ENCODE data around the gene TPBGL.

The TPBGL gene

DNA sequence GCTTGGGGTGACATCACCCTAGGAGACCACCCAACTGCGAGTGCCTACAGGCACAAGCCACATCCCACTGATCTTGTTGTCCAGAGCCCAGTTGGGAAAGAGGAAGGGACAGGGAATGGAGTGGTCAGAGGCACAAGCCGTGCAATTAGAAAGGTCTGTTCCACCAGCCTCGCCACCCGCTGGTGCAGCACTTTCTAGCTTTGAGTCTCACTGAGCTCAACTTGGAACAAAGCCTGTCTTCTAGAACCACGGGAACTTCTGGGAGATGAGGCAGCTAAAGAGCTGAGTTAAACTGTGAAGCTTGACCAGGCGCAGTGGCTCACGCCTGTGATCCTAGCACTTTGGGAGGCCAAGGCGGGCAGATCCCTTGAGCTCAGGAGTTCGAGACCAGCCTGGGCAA lies 29.3 kb downstream of the TPBGL start:
- Histone ChIP-seq H3K9me3 (replicated peaks in 1 of 2; ENCODE audit: control insufficient read depth in 2 of 2, insufficient read depth in 1 of 2, low read depth in 1 of 2, low read length in 2 of 2) (no peaks in the 10 kb centered on the region), H2BK12ac (ENCODE audit: low read length) (no peak overlapping the region), H3K27me3 (ENCODE audit: control insufficient read depth in 3 of 3, insufficient read depth in 3 of 3, low read depth in 1 of 3, low read length in 3 of 3) (no peaks in the 10 kb centered on the region), H3K4me2 (ENCODE audit: insufficient read depth, low read length, poor library complexity, severe bottlenecking) (no peak overlapping the region), H3K9ac (ENCODE audit: low read depth, low read length, poor library complexity) (no peak overlapping the region), H4K8ac (ENCODE audit: low read depth, low read length) (no peak overlapping the region), H3K23ac (ENCODE audit: low read depth, low read length, poor library complexity) (no peak overlapping the region), H2AK5ac (ENCODE audit: low read depth, low read length) (no peak overlapping the region), H3K79me1 (ENCODE audit: low read depth, low read length) (no peaks in the 10 kb centered on the region), H3K4ac (ENCODE audit: low read length) (no peak overlapping the region), H3K36me3 (replicated peaks in 1 of 2; ENCODE audit: control insufficient read depth in 2 of 2, insufficient read depth in 2 of 2, low read length in 2 of 2) (peaks cover 0 to 20% of the 10 kb centered on the region in 2 donors), H3K4me3 (ENCODE audit: low read length in 2 of 2) (no peak overlapping the region), H2BK120ac (ENCODE audit: low read depth, low read length) (no peak overlapping the region), H4K91ac (ENCODE audit: low read depth, low read length, poor library complexity) (no peak overlapping the region), H3K4me1 (ENCODE audit: control insufficient read depth in 2 of 2, insufficient read depth in 1 of 2, low read depth in 1 of 2, low read length in 2 of 2) (peaks cover 0 to 1% of the 10 kb centered on the region in 2 donors), H2AFZ (ENCODE audit: low read length) (no peak overlapping the region), H2BK15ac (ENCODE audit: low read length) (no peak overlapping the region), H2BK5ac (ENCODE audit: low read length) (no peak overlapping the region), H3K18ac (ENCODE audit: low read length) (no peak overlapping the region), H3K27ac (replicated peaks; ENCODE audit: low read length) (no peak overlapping the region), H3K14ac (ENCODE audit: low read length) (no peak overlapping the region)
- no CpG with 5 or more reads among the region's 9 CpGs for WGBS, 2 donors (ENCODE audit: extremely low coverage in 2 of 2, insufficient read length in 2 of 2, insufficient replicate concordance in 1 of 2)
- DNase-seq (ENCODE audit: low spot score), result no peak

GRCh38 chr11:75270896-75271418 lies 30.4 kb downstream of the TPBGL start:
- peaks cover 1 to 16% of the 10 kb centered on the region in 2 donors for H3K36me3 ChIP-seq (replicated peaks in 1 of 2; ENCODE audit: control insufficient read depth in 2 of 2, insufficient read depth in 2 of 2, low read length in 2 of 2)
- H3K4ac ChIP-seq (ENCODE audit: low read length), result no peak overlapping the region
- no peak overlapping the region for H2AFZ ChIP-seq (ENCODE audit: low read length)
- H4K91ac ChIP-seq (ENCODE audit: low read depth, low read length, poor library complexity), result no peak overlapping the region
- no peak overlapping the region for H2BK15ac ChIP-seq (ENCODE audit: low read length)
- no peaks in the 10 kb centered on the region for H3K9me3 ChIP-seq (replicated peaks in 1 of 2; ENCODE audit: control insufficient read depth in 2 of 2, insufficient read depth in 1 of 2, low read depth in 1 of 2, low read length in 2 of 2)
- H2BK120ac ChIP-seq (ENCODE audit: low read depth, low read length), result no peak overlapping the region
- no peak overlapping the region for H2BK5ac ChIP-seq (ENCODE audit: low read length)
- no CpG with 5 or more reads among the region's 3 CpGs for WGBS, 2 donors (ENCODE audit: extremely low coverage in 2 of 2, insufficient read length in 2 of 2, insufficient replicate concordance in 1 of 2)
- no peak overlapping the region for H3K23ac ChIP-seq (ENCODE audit: low read depth, low read length, poor library complexity)
- no peaks in the 10 kb centered on the region for H3K27me3 ChIP-seq (ENCODE audit: control insufficient read depth in 3 of 3, insufficient read depth in 3 of 3, low read depth in 1 of 3, low read length in 3 of 3)
- no peak overlapping the region for H3K4me2 ChIP-seq (ENCODE audit: insufficient read depth, low read length, poor library complexity, severe bottlenecking)
- H2BK12ac ChIP-seq (ENCODE audit: low read length), result no peak overlapping the region
- H3K14ac ChIP-seq (ENCODE audit: low read length), result no peak overlapping the region
- DNase-seq (ENCODE audit: low spot score), result no peak
- peaks cover 0 to 1% of the 10 kb centered on the region in 2 donors for H3K4me1 ChIP-seq (ENCODE audit: control insufficient read depth in 2 of 2, insufficient read depth in 1 of 2, low read depth in 1 of 2, low read length in 2 of 2)
- no peak overlapping the region for H3K18ac ChIP-seq (ENCODE audit: low read length)
- no peak overlapping the region for H3K27ac ChIP-seq (replicated peaks; ENCODE audit: low read length)
- no peak overlapping the region for H3K4me3 ChIP-seq (ENCODE audit: low read length in 2 of 2)
- no peak overlapping the region for H3K9ac ChIP-seq (ENCODE audit: low read depth, low read length, poor library complexity)
- no peak overlapping the region for H4K8ac ChIP-seq (ENCODE audit: low read depth, low read length)
- no peak overlapping the region for H2AK5ac ChIP-seq (ENCODE audit: low read depth, low read length)
- no peaks in the 10 kb centered on the region for H3K79me1 ChIP-seq (ENCODE audit: low read depth, low read length)

GRCh38 chr11:75271730-75272129 lies 31.2 kb downstream of the TPBGL start:
- no peak overlapping the region for H2BK15ac ChIP-seq (ENCODE audit: low read length)
- peaks cover 1 to 20% of the 10 kb centered on the region in 2 donors for H3K36me3 ChIP-seq (replicated peaks in 1 of 2; ENCODE audit: control insufficient read depth in 2 of 2, insufficient read depth in 2 of 2, low read length in 2 of 2)
- no peaks in the 10 kb centered on the region for H3K27me3 ChIP-seq (ENCODE audit: control insufficient read depth in 3 of 3, insufficient read depth in 3 of 3, low read depth in 1 of 3, low read length in 3 of 3)
- H3K4me2 ChIP-seq (ENCODE audit: insufficient read depth, low read length, poor library complexity, severe bottlenecking), result no peak overlapping the region
- H3K79me1 ChIP-seq (ENCODE audit: low read depth, low read length), result no peaks in the 10 kb centered on the region
- DNase-seq (ENCODE audit: low spot score), result no peak
- peaks cover 0 to 1% of the 10 kb centered on the region in 2 donors for H3K4me1 ChIP-seq (ENCODE audit: control insufficient read depth in 2 of 2, insufficient read depth in 1 of 2, low read depth in 1 of 2, low read length in 2 of 2)
- no peak overlapping the region for H3K4me3 ChIP-seq (ENCODE audit: low read length in 2 of 2)
- no peak overlapping the region for H4K91ac ChIP-seq (ENCODE audit: low read depth, low read length, poor library complexity)
- no peak overlapping the region for H3K4ac ChIP-seq (ENCODE audit: low read length)
- no peak overlapping the region for H2AK5ac ChIP-seq (ENCODE audit: low read depth, low read length)
- no peak overlapping the region for H3K18ac ChIP-seq (ENCODE audit: low read length)
- no peak overlapping the region for H3K14ac ChIP-seq (ENCODE audit: low read length)
- no peak overlapping the region for H3K23ac ChIP-seq (ENCODE audit: low read depth, low read length, poor library complexity)
- H2BK120ac ChIP-seq (ENCODE audit: low read depth, low read length), result no peak overlapping the region
- H3K27ac ChIP-seq (replicated peaks; ENCODE audit: low read length), result no peak overlapping the region
- no peak overlapping the region for H3K9ac ChIP-seq (ENCODE audit: low read depth, low read length, poor library complexity)
- H2AFZ ChIP-seq (ENCODE audit: low read length), result no peak overlapping the region
- no peak overlapping the region for H4K8ac ChIP-seq (ENCODE audit: low read depth, low read length)
- no peak overlapping the region for H2BK12ac ChIP-seq (ENCODE audit: low read length)
- H3K9me3 ChIP-seq (replicated peaks in 1 of 2; ENCODE audit: control insufficient read depth in 2 of 2, insufficient read depth in 1 of 2, low read depth in 1 of 2, low read length in 2 of 2), result no peaks in the 10 kb centered on the region
- no CpG with 5 or more reads among the region's 6 CpGs for WGBS, 2 donors (ENCODE audit: extremely low coverage in 2 of 2, insufficient read length in 2 of 2, insufficient replicate concordance in 1 of 2)
- H2BK5ac ChIP-seq (ENCODE audit: low read length), result no peak overlapping the region

- Histone ChIP-seq H3K4ac (ENCODE audit: low read length) (no peak overlapping the region), H2BK12ac (ENCODE audit: low read length) (no peak overlapping the region), H3K9me3 (replicated peaks in 1 of 2; ENCODE audit: control insufficient read depth in 2 of 2, insufficient read depth in 1 of 2, low read depth in 1 of 2, low read length in 2 of 2) (no peaks in the 10 kb centered on the region), H2BK120ac (ENCODE audit: low read depth, low read length) (no peak overlapping the region), H3K4me1 (ENCODE audit: control insufficient read depth in 2 of 2, insufficient read depth in 1 of 2, low read depth in 1 of 2, low read length in 2 of 2) (peaks cover 0 to 1% of the 10 kb centered on the region in 2 donors), H2AK5ac (ENCODE audit: low read depth, low read length) (no peak overlapping the region), H3K27me3 (ENCODE audit: control insufficient read depth in 3 of 3, insufficient read depth in 3 of 3, low read depth in 1 of 3, low read length in 3 of 3) (no peaks in the 10 kb centered on the region), H3K36me3 (replicated peaks in 1 of 2; ENCODE audit: control insufficient read depth in 2 of 2, insufficient read depth in 2 of 2, low read length in 2 of 2) (peaks cover 1 to 24% of the 10 kb centered on the region in 2 donors), H3K14ac (ENCODE audit: low read length) (peak overlapping the region; percentile 1), H2BK15ac (ENCODE audit: low read length) (no peak overlapping the region), H3K79me1 (ENCODE audit: low read depth, low read length) (no peaks in the 10 kb centered on the region), H3K9ac (ENCODE audit: low read depth, low read length, poor library complexity) (no peak overlapping the region), H3K4me2 (ENCODE audit: insufficient read depth, low read length, poor library complexity, severe bottlenecking) (no peak overlapping the region), H3K18ac (ENCODE audit: low read length) (no peak overlapping the region), H4K8ac (ENCODE audit: low read depth, low read length) (no peak overlapping the region), H3K27ac (replicated peaks; ENCODE audit: low read length) (no peak overlapping the region), H3K4me3 (ENCODE audit: low read length in 2 of 2) (no peak overlapping the region), H2AFZ (ENCODE audit: low read length) (no peak overlapping the region), H2BK5ac (ENCODE audit: low read length) (no peak overlapping the region), H4K91ac (ENCODE audit: low read depth, low read length, poor library complexity) (no peak overlapping the region), H3K23ac (ENCODE audit: low read depth, low read length, poor library complexity) (no peak overlapping the region)
- no peak for DNase-seq (ENCODE audit: low spot score)
- no CpG with 5 or more reads among the region's 5 CpGs for WGBS, 2 donors (ENCODE audit: extremely low coverage in 2 of 2, insufficient read length in 2 of 2, insufficient replicate concordance in 1 of 2)
Observed at GRCh38 chr11:75272391-75272790, 31.8 kb downstream of the TPBGL start.

All from neuronal stem cell (in vitro differentiated cells).